Adrenal gland (tissue), 5 donors: ENCODE data around the gene SLC25A19.

ENCODE experiments used
- POLR2A ChIP-seq, 2 donors: fragments of 450-650 bp; IDR thresholded peaks; one replicate each; pipeline ENCODE4 v1.6.1; 2017; ENCODE audit warnings: antibody characterized with exemption in 2 of 2, mild to moderate bottlenecking in 2 of 2, moderate library complexity in 1 of 2
- TF ChIP-seq, protein P1 (sequence below), 6 experiments: fragments of 450-650 bp in 4 of 6; fragments of 200-600 bp in 2 of 6; sonication (generic) in 1 of 6; IDR thresholded peaks; 1 replicate in 5 of 6; 2 replicates in 1 of 6; pipeline versions ENCODE4 v1.5.1 to v1.8.0; 2016 to 2021; ENCODE audit warnings: antibody characterized with exemption in 6 of 6, mild to moderate bottlenecking in 2 of 6, moderate library complexity in 1 of 6
- donor health status: DM: no; HTN: no; CAD: no.

GRCh38 chr17:75285123-75285522 is 4.1 kb downstream of the SLC25A19 start:
- TF ChIP-seq, protein P1, sequence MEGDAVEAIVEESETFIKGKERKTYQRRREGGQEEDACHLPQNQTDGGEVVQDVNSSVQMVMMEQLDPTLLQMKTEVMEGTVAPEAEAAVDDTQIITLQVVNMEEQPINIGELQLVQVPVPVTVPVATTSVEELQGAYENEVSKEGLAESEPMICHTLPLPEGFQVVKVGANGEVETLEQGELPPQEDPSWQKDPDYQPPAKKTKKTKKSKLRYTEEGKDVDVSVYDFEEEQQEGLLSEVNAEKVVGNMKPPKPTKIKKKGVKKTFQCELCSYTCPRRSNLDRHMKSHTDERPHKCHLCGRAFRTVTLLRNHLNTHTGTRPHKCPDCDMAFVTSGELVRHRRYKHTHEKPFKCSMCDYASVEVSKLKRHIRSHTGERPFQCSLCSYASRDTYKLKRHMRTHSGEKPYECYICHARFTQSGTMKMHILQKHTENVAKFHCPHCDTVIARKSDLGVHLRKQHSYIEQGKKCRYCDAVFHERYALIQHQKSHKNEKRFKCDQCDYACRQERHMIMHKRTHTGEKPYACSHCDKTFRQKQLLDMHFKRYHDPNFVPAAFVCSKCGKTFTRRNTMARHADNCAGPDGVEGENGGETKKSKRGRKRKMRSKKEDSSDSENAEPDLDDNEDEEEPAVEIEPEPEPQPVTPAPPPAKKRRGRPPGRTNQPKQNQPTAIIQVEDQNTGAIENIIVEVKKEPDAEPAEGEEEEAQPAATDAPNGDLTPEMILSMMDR (IDR thresholded peaks at IDR 0.05) = no peak
- no peak for TF ChIP-seq POLR2A (IDR thresholded peaks at IDR 0.05)
